ENCODE data around the gene DIS3L2.

DNA sequence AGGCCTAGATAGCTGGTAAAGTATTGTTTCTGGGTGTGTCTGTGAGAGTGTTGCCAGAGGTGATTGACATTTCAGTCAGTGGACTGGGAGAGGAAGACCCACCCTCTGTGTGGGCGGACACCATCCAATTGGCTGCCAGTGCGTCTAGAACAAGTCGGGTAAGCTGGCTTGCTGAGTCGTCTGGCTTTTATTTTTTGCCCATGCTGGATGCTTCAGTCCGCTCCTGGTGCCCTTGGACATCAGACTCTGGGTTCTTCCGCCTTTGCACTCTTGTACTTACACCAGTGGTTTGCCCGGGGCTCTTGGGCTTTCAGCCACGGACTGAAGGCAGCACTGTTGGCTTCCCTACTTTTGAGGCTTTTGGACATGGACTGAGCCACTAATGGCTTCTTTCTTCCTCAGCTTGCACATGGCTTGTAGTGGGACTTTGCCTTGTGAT lies 24.3 kb downstream of the DIS3L2 start:
- TF ChIP-seq EZH2 (IDR thresholded peaks at IDR 0.05; ENCODE audit: insufficient read depth, poor library complexity, severe bottlenecking), result no peak
- TF ChIP-seq EZH2phosphoT487 (IDR thresholded peaks at IDR 0.05; ENCODE audit: insufficient read depth, low read depth), result no peak
